Spleen (tissue), 7 donors: ENCODE results near the gene TWIST2.

Experiments used
- POLR2AphosphoS5 ChIP-seq, 3 donors: sonication (generic); formaldehyde crosslinking; IDR thresholded peaks; one replicate each; pipeline ENCODE4 v1.5.1; 2017; ENCODE audit warnings: antibody characterized with exemption in 3 of 3
- TF ChIP-seq, protein P1 (sequence below), 11 experiments: fragments of 200-600 bp in 7 of 11; fragments of 450-650 bp in 4 of 11; sonication (generic) in 4 of 11; IDR thresholded peaks in 8 of 11; conservative IDR thresholded peaks in 3 of 11; 1 replicate in 7 of 11; 2 replicates in 4 of 11; pipeline versions ENCODE4 v1.4.0 to v1.8.0; 2016 to 2021; ENCODE audit warnings: antibody characterized with exemption in 11 of 11, inconsistent platforms in 4 of 11, mild to moderate bottlenecking in 1 of 11
- donor health status: DM: no; HTN: no; CAD: no; lungs with moderate emphysema.
- donor health status: DM: no; HTN: no; CAD: no.
- donor health status: DM: no; HTN: no; CAD: no.

GRCh38 chr2:238946318-238947242 is 98.7 kb downstream of the TWIST2 start:
- TF ChIP-seq, protein P1, sequence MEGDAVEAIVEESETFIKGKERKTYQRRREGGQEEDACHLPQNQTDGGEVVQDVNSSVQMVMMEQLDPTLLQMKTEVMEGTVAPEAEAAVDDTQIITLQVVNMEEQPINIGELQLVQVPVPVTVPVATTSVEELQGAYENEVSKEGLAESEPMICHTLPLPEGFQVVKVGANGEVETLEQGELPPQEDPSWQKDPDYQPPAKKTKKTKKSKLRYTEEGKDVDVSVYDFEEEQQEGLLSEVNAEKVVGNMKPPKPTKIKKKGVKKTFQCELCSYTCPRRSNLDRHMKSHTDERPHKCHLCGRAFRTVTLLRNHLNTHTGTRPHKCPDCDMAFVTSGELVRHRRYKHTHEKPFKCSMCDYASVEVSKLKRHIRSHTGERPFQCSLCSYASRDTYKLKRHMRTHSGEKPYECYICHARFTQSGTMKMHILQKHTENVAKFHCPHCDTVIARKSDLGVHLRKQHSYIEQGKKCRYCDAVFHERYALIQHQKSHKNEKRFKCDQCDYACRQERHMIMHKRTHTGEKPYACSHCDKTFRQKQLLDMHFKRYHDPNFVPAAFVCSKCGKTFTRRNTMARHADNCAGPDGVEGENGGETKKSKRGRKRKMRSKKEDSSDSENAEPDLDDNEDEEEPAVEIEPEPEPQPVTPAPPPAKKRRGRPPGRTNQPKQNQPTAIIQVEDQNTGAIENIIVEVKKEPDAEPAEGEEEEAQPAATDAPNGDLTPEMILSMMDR (IDR thresholded peaks at IDR 0.05 in 8 of 11, conservative IDR thresholded peaks at IDR 0.05 in 3 of 11): no peak
- TF ChIP-seq POLR2AphosphoS5 (IDR thresholded peaks at IDR 0.05): no peak
